Activated CD8-positive, alpha-beta memory T cell treated with anti-CD3 and anti-CD28 coated beads, Interleukin-2, amount 50 U/mL, for 48 hours (primary cell): ENCODE results near the gene TPD52L2.
A peak's percentile ranks its signal among the peaks of the same experiment; 100 is the strongest.

Source experiments
- DNase-seq: peaks from one replicate; pipeline ENCODE4 v3.0.0-alpha.2; 2020

TPD52L2 gene

DNA sequence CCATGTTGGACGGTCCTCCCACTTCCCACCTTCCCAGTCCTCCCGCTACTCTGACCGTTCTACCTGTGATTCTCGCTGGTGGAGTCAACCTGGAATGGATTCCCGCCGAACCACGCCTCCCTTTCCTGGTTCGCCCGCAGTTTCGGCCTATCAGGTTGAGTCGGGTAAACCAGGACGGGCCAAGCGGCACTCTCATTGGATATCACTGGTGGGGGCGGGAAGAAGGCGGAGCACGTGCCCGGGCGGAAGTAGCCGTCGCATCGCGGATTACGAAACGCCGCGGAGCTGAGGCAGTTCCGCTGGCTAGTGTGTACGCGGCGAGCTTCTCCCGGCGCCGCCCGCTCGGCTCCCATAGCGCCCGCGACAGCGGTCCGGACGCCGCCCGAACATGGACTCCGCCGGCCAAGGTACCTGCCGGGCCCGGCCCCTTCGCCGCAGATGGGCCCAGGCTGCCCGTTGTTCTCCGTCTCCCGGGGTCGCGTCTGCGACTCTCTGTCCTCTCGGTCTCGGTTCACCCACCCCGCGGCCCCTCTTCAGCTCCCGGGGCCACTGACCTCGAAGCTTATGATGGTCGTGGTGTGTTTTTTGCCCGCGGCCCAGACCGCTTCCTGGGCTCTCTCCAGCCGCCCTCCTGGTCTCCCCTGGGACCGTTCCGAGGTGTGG, at the start of gene TPD52L2:
TPD52L2 (plus strand) TSS at position 293 of the 663 bp plus-strand sequence; CDS start at position 389, 96 bp downstream.
- DNase-seq, result peak; percentile 97

DNA sequence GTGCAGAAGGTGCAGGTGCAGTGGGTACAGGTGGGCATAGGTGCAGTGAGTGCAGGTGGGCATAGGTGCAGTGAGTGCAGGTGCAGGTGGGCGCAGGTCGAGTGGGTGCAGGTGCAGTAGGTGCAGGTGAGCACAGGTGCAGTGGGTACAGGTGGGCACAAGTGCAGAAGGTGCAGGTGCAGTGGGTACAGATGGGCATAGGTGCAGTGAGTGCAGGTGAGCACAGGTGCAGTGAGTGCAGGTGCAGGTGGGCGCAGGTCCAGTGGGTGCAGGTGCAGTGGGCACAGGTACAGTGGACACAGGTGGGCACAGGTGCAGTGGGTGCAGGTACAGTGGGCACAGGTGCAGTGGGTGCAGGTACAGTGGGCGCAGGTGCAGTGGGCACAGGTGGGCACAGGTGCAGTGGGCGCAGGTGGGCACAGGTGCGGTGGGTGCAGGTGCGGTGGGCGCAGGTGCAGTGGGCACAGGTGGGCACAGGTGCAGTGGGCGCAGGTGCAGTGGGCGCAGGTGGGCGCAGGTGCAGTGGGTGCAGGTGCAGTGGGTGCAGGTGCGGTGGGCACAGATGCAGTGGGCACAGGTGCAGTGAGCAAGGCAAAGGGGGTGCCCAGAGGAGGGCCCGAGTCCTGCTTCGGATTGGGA, 49.3 kb upstream of the TPD52L2 start:
- DNase-seq, result no peak

DNA sequence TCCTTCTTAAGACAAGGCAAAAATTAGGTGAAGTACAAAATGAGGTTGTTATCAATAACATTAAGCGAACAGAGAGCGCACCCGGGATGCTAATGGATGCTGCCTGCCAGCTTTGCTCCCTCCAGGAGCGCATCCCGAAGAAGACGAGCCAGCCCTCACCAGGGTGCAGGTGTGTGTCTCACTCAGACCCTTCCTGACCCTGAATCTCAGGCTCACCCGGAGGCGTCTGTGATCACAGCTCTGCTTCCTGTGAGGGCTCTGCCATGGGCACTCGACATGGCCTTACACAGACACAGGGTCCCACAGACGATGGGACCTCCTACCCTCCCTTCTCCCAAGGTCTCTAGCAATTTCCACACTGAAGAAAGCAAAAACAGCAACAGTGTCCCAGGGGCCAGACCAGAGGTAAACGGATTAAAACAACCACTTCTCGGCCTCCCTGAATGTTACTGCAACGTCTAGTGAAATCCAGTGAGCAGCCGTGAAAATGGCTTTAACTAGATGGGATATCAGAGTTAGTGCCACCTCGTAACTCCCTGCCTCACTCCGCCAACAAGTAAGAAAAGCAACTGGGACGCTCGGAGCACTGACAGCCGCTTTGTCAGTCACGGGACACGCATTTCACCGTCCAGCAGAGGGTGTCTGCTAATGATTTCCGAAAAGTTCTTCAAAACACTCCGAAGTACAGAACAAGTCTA, 45.7 kb upstream of the TPD52L2 start:
- no peak for DNase-seq

DNA sequence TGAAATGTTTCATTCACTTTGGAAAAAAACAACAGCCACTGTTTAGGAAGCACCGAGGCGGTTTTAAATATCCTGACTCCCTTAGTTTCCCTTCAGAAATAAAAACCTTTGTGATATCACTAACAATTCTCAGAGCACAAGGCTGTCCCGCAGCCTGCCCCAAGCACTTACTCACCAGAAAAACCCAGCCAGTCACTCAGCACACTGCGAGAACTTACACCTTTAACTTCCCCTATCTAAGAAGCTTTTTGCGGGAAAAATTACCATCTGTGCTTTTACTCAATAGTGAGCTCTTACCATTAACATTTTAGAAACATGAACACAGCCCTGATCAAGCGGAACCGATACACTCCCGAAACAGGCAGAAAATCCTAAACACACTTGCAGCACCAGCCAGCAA, 43.3 kb upstream of the TPD52L2 start:
- DNase-seq, result no peak

DNA sequence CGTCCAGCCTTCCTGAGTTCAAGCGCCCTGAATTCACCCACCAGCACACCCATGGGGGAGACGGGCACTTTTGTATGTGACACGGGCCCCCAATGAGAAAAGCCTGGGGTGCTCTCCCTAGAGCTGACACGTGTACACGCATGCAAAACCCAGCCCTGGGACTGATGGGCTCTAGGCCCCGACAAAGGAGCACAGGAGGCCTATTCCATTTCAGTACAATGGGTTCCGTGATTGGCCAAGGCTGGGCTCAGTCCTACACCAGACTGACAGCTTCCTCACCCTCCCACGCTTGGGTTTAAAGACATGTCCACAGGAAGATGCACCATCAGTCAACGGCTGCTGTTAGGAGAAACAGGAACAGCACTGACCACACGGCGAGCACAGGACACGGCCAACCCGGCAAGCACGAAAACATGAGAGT, 42.8 kb upstream of the TPD52L2 start:
- DNase-seq, result no peak

DNA sequence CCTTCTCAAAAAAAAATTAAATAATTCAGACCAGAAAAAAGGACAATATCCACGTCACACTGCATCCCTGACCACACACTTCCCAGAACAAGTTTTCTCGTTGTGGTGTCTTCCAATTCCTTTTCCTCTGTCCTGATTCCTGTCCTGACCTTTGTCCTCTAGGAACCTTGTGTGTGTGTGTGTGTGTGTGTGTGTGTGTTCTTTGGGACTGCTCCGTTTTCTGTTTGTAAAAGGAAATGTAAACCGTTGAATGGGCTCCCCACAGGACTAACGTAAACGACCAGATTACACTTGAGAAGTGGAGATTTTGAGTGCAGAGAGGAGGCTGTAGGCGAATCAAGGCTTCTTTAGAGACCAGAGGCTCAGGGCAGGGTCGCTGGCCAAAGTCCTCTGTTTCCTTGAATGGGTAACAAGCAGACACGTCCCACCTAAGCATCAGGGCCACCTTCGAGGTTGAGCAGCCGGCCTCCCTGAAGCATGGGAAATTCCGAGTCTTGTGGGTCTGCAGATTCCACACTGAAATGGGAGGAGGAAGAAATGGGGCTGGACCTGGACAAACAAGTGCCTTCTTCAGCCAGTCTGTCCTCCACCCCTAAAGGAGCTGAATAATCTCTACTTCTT, 41.3 kb upstream of the TPD52L2 start:
- DNase-seq, result no peak

DNA sequence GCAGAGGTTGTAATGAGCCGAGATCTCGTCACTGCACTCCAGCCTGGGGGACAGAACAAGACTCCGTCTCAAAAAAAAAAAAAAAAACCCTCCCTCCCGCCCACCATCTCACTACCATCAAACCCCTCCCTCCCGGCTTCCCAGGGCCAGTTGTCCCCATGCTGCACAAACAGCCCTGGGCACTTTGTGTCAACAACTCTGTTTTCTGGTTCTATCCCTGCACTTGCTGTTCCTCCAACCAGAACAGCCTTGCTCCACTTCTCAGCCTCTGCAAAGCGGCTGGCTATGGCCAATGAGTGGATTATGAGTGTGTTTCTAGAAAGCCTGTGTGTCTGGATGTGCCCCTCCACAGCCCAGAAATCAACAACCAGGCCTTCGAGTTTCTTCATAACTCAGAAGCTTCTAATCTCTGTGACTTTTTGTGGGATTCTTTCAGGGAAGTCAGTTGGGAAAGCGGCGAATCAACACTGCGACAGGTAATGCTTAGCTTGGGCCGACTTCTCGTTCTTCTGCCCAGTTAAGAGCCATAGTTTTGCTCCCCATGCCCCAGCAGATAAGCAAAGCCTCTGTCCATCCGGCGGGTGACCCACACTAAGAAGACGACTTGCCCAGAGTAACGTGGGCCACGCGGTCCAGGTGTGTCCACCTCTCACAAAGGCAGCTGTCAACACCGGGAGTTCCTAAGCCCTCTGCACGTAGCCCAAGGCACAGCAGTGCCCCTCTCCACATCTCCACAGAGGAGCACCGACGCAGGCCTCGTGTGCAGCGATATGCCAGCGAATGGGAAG, 39.5 kb upstream of the TPD52L2 start:
- no peak for DNase-seq

DNA sequence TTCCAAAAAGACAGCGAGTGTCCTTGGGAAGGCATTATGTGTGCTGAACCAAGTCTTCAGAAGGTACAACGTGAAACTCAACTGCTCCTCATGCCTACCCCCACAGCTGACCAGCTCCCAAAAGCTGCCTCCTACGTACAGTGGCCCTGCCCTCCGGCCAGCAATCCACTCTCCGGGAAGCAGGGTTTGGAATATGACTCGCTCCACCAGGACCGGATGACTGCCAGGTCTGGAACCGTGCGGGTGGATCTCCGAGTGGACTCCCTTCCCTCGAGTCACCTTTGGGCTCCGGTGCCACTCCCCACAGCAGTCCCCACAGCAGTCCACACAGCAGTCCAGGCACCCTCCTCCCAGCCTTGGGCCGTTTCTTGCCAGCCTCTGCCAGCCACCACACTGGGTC, 38.3 kb upstream of the TPD52L2 start:
- no peak for DNase-seq

DNA sequence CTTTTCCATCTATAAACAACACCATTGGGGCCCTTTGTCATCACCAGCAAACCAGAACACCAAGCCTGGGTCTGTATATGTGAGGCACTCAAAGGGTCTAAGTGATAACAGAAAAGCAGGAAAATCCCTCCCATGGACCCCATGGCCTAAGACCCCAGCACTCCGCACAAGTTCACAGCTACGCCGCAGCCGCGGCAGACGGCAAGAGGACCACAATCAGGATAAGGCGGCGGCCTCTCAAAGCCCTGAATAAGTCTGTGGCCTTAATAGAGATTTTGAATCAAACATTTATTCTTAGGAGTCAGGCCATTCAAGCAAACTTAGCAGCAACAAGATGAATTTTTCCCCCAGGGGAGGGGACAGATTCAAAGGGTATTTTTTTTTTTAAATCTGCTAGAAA, 36.9 kb upstream of the TPD52L2 start:
- no peak for DNase-seq

DNA sequence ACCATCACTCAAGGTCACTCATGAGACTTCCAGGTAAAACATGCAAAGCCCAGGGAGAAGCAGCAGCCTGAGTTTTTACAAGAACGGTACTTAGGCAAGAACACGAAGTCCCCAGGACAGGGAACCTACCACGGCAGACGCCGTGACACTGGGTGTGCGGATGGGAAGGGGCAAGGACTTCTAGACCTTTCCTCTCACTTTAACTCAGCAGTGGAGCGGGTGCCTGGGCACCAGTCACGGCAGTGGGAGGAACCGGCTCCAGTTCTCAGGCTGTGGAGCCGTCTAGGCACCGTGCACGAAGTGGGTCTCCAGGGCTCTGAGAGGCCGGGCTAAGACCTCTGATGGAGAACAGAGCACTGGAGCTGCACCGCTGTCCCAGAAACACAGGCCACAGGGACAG, 36.5 kb upstream of the TPD52L2 start:
- DNase-seq, result no peak

DNA sequence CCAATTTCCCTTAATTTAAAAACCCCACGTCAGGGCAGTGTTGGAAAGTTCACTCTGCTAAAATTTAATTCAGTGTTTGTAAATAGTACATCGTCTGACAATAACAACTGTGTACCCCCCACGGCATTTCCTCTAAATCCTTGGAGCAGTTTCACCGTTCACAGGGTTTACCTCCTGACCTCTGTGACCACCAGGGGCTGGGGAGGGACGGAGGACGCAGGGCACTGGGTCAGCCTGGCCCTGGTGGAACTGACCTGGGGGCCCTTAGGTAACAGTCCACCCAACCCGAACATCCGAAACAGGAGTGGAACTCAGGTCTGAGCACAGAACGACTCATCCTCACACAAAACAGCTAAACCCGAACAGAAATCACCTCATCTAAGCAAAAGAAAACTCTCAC, 36.1 kb upstream of the TPD52L2 start:
- no peak for DNase-seq

DNA sequence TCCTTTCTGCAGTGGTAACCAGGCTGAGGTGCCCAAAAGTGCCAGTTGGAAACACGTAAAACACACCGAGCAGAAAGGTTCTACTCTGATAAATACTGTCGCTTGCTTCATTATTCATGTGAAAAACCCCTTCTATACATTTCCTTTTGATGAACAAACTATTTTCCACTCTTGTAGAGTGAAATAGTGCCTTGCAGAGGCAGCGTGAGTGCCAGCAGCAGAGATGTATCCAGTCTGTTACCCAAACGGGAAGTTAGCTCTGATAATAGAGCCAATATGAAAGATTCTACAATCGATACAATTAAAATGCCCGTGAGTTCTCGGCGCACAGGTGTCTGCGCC, 35.5 kb upstream of the TPD52L2 start:
- no peak for DNase-seq

DNA sequence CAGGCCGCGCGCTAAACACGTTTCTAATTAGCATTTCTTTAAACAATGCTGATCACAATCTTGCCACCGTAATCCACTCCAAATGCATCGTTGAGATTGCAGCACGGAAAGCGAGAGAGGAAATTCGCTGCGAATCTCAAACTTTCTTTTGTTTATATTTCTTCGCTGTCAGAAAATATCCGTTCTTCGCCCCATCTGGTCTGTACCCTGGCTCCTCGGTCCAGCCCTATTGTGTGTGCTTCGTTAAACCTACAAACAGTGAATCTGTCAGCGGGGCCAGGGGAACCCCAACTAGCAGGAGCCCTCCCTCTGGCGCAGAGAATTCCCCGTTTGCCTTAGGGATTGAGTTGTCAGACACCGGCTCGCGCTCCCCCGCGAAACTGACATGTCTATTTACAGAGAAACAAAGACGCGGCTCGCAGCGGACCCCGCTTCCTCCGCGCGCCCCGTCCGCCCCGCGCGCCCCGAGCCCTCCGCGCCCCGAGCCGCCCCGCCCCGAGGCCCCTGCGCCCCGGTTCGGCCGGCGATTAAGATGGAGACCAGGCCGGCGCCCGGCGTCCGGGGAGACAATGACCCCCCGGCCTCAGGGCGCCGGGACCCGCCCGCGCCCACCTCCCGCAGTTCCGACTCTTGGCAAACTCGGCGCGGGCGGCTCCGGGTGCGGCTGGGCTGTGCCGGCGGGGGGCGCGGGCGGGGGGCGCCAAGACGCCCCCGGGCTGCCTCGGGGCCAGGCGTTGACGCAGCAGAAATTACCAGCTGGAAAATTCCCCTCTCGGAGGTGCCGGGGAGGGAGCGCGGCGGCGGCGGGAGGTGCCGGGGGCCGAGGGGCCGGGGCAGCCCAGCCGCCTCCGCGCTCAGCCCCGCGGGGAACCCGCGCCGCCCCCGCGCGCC, 34.9 kb upstream of the TPD52L2 start:
- DNase-seq, result no peak

DNA sequence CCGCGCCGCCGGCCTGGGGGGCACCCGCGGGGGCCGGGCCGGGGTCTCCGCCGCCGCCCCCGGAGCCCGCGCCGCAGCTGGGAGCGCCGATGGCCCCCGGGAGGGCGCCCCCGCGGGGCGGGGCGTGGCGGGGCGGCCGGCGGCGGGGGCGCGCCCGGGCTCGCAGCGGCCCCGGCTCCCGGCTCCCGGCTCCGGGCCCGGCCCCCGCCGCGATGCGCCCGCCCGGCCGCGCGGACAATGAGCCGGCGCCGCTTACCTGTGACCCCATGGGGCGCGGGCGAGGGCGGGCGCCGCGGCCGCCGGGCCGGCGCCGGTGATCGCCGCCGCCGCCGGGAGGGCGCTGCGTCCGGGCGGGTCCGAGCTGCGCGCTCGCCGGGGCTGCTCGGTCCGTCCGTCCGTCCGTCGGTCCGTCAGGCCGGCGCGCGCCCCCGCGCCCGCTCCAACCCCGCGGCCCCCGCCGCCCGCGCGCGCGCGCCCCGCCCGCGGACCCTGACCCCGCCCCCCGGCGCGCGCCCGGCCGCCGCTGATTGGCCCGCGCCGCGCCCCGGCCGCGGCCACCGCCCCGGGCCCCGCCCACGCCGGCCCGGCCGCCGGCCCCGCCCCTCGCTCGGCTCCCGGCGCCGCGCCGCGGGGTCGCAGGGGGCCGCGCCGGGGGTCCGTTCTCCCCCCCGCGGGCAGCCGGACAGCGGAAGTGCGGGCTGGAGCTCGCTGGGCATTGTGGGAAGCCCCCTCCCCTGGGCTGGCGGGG, 34.1 kb upstream of the TPD52L2 start, which contains the start of gene ZBTB46:
ZBTB46 (minus strand) TSS at position 424 of the 748 bp plus-strand sequence. CDS start 40,507 bp downstream, outside the sequence.
- peak; percentile 74 for DNase-seq

DNA sequence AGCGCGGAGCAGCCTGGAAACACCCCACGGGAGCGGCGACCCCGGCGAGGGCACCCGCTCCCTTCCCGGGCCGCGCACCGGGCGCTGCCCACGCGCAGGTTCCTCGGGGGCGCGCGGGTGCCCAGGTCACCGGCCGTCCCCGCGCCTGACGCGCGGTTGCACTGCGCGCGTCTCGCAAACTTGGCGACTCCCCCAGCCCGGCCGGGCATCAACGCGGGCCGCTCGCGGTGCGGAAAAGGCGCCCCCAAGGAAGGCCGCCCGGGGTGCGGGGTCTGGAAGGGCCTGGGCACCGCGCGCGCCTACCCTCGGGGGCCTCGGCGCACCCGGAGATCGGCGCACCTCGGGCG, 33.5 kb upstream of the TPD52L2 start:
- DNase-seq, result no peak

DNA sequence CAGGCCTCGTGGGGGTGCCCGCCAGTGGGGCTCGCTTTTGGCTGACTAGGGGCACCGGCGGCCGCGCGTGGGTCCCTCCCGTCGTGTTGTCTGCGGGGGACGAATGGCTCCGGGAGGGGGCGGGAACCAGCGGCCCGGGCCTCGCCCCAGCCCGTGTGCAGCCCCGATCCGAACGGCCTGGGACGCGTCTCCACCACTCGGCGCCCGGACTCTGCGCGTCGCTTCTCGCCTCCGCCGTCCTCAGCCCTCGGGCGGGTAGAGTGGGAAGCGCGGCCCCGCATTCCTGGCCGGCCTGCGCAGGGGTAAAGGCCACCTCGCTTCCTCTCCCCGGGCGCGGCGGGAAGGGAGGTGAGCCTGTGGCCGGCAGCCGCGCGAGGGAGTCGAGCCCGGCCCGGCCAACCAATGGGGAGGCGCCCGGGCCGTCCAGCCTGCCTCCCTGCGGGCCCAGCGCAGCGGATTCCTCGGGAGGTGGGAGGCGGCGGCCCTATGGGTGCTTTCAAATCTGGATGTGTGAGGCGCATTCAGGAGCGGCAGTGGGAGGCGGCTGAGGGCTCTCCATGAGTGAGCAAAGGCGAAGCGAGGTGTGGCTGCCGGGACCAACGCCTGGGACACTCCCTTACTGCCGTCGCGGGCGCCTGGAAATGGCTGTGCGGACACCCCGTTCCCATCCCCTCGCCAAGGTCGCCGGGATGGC, 32.9 kb upstream of the TPD52L2 start:
- no peak for DNase-seq

DNA sequence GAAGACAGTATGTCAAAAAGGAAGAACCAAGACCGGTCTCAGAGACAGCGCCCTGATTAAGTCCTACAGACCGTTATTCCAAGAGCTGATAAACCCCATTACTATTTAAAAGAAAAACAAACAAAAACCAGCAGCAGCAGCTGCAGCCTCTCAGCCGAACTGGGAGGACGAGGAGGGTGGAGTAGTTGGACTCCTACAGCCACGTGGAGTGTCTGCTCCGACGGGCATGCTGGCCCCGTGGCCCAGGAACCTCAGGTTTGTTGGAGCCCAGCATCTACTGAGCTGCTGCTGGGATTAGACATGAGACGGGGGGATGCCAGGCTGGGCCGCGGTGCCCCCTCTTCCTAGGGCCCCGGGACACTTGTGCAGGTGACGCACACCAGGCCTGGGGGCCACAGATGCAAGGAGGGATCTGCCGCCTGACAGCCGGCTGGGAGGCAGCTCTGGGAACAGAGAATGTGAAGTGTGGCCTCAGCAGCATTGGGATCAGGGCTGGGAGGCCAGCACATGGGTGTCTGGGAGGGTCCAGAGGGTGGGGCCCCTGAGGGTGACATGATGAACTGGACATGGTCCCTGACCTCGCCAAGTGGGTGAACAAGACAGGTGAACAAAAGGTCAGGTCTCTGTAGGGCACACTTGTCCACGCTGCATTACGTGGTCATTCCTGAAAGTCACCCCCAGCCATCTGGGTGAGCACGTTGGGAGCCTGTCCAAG, 31.1 kb upstream of the TPD52L2 start:
- DNase-seq, result no peak

DNA sequence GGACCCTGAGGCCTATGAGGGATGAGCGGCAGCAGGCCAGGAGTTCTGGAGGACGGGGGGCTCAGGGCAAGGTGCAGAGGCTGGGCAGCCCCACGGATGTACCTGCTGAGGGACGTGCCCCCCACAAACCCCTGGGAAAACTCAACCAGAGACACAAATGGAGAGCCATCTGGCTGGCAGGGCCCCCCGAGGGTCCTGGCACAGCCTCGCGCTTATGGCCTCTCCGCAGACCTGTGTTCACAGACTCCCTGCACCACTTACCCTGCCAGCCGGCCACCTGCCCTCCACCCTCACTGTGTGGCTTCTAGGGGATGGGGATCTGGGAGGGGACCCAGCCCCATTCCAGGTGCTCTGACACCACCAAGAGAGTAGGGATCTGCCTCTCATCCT, 30.6 kb upstream of the TPD52L2 start:
- DNase-seq, result no peak

DNA sequence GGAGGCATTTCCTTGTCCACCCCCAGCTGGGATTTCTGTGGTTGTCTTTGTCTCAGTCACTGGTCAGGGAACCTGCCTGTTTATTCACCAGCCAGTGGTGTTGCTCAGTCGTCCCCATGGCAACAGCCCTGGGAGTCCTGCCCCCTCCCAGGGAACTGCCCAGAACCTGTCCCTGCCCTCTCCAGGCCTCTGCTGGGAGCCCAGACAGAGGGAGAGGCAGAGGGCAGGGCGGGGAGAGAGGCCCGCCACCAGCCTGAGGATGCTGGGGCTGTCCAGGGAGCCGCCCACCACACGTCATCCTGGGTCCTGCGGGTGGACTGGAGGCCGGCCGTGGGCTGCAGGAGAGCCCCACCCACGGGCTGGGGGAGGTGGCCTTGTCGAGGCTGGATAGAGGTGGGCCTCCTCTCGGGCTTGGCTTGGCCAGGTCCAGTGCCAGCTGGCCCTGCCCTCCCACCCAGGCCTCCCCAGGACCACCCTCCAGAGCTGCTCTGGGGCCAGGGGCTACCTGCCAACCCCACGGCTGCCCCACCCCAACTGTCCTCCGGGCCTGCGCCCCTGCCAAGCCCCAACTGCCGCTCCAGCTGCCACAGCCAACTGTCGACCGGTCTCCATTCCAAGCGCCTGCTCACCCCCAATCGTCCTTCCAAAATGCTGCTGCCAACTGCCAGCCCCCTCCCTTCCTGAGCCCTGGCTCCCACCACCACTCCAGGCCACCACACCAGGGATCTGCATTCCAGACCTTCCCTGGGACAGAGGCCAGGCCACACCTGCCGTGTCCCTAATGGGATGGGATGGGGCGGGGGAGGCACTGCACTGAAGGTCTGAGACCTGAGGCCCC, 29.8 kb upstream of the TPD52L2 start:
- DNase-seq, result no peak
